Stomach (tissue), 9 donors: ENCODE data around the gene C7orf33. TPM values are rescaled to one million over a fixed set of nuclear protein-coding genes. Genes with fewer than 3 reads are reported as not detected.
A peak's percentile ranks its signal among the peaks of the same experiment; 100 is the strongest.

Experiments
- DNase-seq, 2 donors: peaks; one replicate each; pipeline versions ENCODE4 v3.0.0 to v3.0.0-alpha.2; 2013 to 2019
- H3K27ac ChIP-seq, 5 donors: fragments of 200-600 bp in 4 of 5; sonication (generic) in 4 of 5; one replicate each; pipeline ENCODE4 v1.5.1; 2013 to 2019; ENCODE audit warnings: mild to moderate bottlenecking in 1 of 5, moderate library complexity in 1 of 5
- H3K27me3 ChIP-seq, 3 donors: fragments of 200-600 bp; sonication (generic); one replicate each; pipeline ENCODE4 v1.5.1; 2017 to 2019; ENCODE audit warnings: mixed run types in 1 of 3
- H3K36me3 ChIP-seq, 4 donors: fragments of 200-600 bp; sonication (generic); 1 replicate in 3 of 4; 2 replicates in 1 of 4; pipeline ENCODE4 v1.5.1; 2016 to 2019
- H3K4me1 ChIP-seq, 4 donors: fragments of 200-600 bp; sonication (generic); one replicate each; pipeline ENCODE4 v1.5.1; 2016 to 2019
- H3K4me3 ChIP-seq, 4 donors: fragments of 200-600 bp; sonication (generic) in 3 of 4; one replicate each; pipeline ENCODE4 v1.5.1; 2016 to 2019; ENCODE audit warnings: mild to moderate bottlenecking in 1 of 4
- H3K9me3 ChIP-seq, 4 donors: fragments of 200-600 bp; sonication (generic); one replicate each; pipeline ENCODE4 v1.5.1; 2016 to 2019
- CTCF ChIP-seq, 7 experiments: fragments of 450-650 bp in 4 of 7; fragments of 200-600 bp in 3 of 7; sonication (generic) in 3 of 7; IDR thresholded peaks; one replicate each; pipeline ENCODE4 v1.5.1; 2016 to 2019; ENCODE audit warnings: antibody characterized with exemption in 7 of 7, control low read depth in 2 of 7, mild to moderate bottlenecking in 1 of 7
- EP300 ChIP-seq: sonication (generic); formaldehyde crosslinking; IDR thresholded peaks from one replicate; pipeline ENCODE4 v1.6.1; 2017; ENCODE audit warnings: antibody characterized with exemption
- POLR2A ChIP-seq, 4 donors: fragments of 450-650 bp; IDR thresholded peaks; one replicate each; pipeline ENCODE4 v1.6.1; 2016; ENCODE audit warnings: antibody characterized with exemption in 4 of 4, control low read depth in 2 of 4, mild to moderate bottlenecking in 1 of 4, moderate library complexity in 1 of 4
- POLR2AphosphoS5 ChIP-seq, 3 donors: sonication (generic); formaldehyde crosslinking; IDR thresholded peaks; one replicate each; pipeline ENCODE4 v1.6.1; 2016; ENCODE audit warnings: antibody characterized with exemption in 3 of 3
- WGBS, 5 donors: extraction: QIAGEN DNeasy Blood & Tissue Kit in 3 of 5; methylation state at CpG; one replicate each; pipeline versions ENCODE4 v1.1.5 to v1.1.7; 2013 to 2018; 5-methylcytosine and 5-hydroxymethylcytosine counted together
- intact Hi-C: fragments of 100-400 bp; cut with DNase I; formaldehyde crosslinking; loops from one replicate; pipeline ENCODE4 v1.15.1; 2023; ENCODE audit warnings: low total_unique reads
- polyA plus RNA-seq, 3 donors: library from polyadenylated mRNA; stranded (reverse); fragments of 200-250 nt; gene quantifications; one replicate each; pipeline ENCODE4 v1.2.3, GENCODE V29; 2013
- total RNA-seq, 5 donors: library from RNA; depleted of rRNA; stranded (reverse); fragments of >200 nt; gene quantifications; one replicate each; pipeline versions ENCODE4 v1.1.0 to v1.2.3, GENCODE V29; 2014 to 2016
- donor health status: healthy with polysubstance abuse.
- donor health status: Bipolar disorder and iron deficiency.
- donor health status: healthy.

The C7orf33 gene
- total and polyA plus RNA-seq, 8 donors, result not detected

GRCh38 chr7:148661471-148661870, 70.9 kb downstream of the C7orf33 start:
- intact Hi-C loops, result no loop called here
- Histone ChIP-seq H3K36me3 (no peaks in the 10 kb centered on the region), H3K9me3 (no peaks in the 10 kb centered on the region), H3K4me3 (no peak overlapping the region), H3K27ac (no peak overlapping the region), H3K27me3 (no peaks in the 10 kb centered on the region), H3K4me1 (no peaks in the 10 kb centered on the region)
- no peak for DNase-seq
- TF ChIP-seq CTCF (IDR thresholded peaks at IDR 0.05) (no peak), POLR2AphosphoS5 (IDR thresholded peaks at IDR 0.05) (no peak), POLR2A (IDR thresholded peaks at IDR 0.05) (no peak), EP300 (no peak)
- WGBS, 5 donors, result 70 to 97% (median 86%) methylated on average over 2 of the region's 2 CpGs

GRCh38 chr7:148662646-148663045, 72.1 kb downstream of the C7orf33 start:
- Histone ChIP-seq H3K27me3 (no peaks in the 10 kb centered on the region), H3K4me3 (no peak overlapping the region), H3K36me3 (no peaks in the 10 kb centered on the region), H3K27ac (no peak overlapping the region), H3K4me1 (no peaks in the 10 kb centered on the region), H3K9me3 (no peaks in the 10 kb centered on the region)
- TF ChIP-seq POLR2A (IDR thresholded peaks at IDR 0.05), result no peak
- TF ChIP-seq CTCF (IDR thresholded peaks at IDR 0.05), result no peak
- TF ChIP-seq EP300, result no peak
- no peak for TF ChIP-seq POLR2AphosphoS5 (IDR thresholded peaks at IDR 0.05)
- no peak for DNase-seq
- WGBS, 5 donors, result 61 to 71% (median 64%) methylated on average over 3 of the region's 3 CpGs
- intact Hi-C loops, result no loop called here

- H3K27ac ChIP-seq, result no peak overlapping the region
- intact Hi-C loops, result no loop called here
- no peaks in the 10 kb centered on the region for H3K36me3 ChIP-seq
- peak in 1 of 2 donors; percentile 29 for DNase-seq
- no peaks in the 10 kb centered on the region for H3K4me1 ChIP-seq
- no peaks in the 10 kb centered on the region for H3K9me3 ChIP-seq
- TF ChIP-seq POLR2A (IDR thresholded peaks at IDR 0.05) (no peak), EP300 (no peak), CTCF (IDR thresholded peaks at IDR 0.05) (no peak), POLR2AphosphoS5 (IDR thresholded peaks at IDR 0.05) (no peak)
- no peaks in the 10 kb centered on the region for H3K27me3 ChIP-seq
- H3K4me3 ChIP-seq, result no peak overlapping the region
- WGBS, 5 donors, result 21 to 36% (median 25%) methylated on average over 6 of the region's 6 CpGs
Measured at GRCh38 chr7:148664324-148664723, 73.8 kb downstream of the C7orf33 start.

- Histone ChIP-seq H3K27me3 (no peaks in the 10 kb centered on the region), H3K9me3 (no peaks in the 10 kb centered on the region), H3K4me3 (no peak overlapping the region), H3K36me3 (no peaks in the 10 kb centered on the region), H3K27ac (no peak overlapping the region), H3K4me1 (no peaks in the 10 kb centered on the region)
- no peak for TF ChIP-seq EP300
- TF ChIP-seq POLR2A (IDR thresholded peaks at IDR 0.05), result no peak
- TF ChIP-seq POLR2AphosphoS5 (IDR thresholded peaks at IDR 0.05), result no peak
- TF ChIP-seq CTCF (IDR thresholded peaks at IDR 0.05), result no peak
- DNase-seq, result no peak
- intact Hi-C loops, result no loop called here
- WGBS, 5 donors, result 65 to 86% (median 82%) methylated on average over 4 of the region's 4 CpGs
Measured at GRCh38 chr7:148665221-148665620, 74.7 kb downstream of the C7orf33 start.

Other genes starting within 250 kb of the C7orf33 start
- 10 to 100 TPM; 23.8 to 56.4 (median 37.8) TPM for gene CUL1, start 108.1 kb downstream of the C7orf33 start, total RNA-seq
- 10 to 100 TPM; 22.5 to 33.5 (median 23.3) TPM for gene CUL1, start 108.1 kb downstream of the C7orf33 start, polyA plus RNA-seq